Hepatocyte (in vitro differentiated cells): Measurements from ENCODE around the gene MYO18B.

Experiments
- CTCF ChIP-seq: fragments of 200-600 bp; sonication (generic); IDR thresholded peaks from 2 replicates; pipeline ENCODE4 v1.5.1; 2016; ENCODE audit warnings: antibody characterized with exemption, mild to moderate bottlenecking; ENCODE audit not compliant: poor library complexity
- EZH2 ChIP-seq: fragments of 200-600 bp; sonication (generic); IDR thresholded peaks from 2 replicates; pipeline ENCODE4 v1.6.1; 2016; ENCODE audit warnings: antibody characterized with exemption, mild to moderate bottlenecking, borderline replicate concordance

- TF ChIP-seq CTCF (no peak), EZH2 (no peak)
These were observed 322.1 kb downstream of the MYO18B start for GRCh38 chr22:26064048-26064447.
